Fibroblast of villous mesenchyme (primary cell): ENCODE measurements around the gene CCR7. TPM values are rescaled to one million over a fixed set of nuclear protein-coding genes. Genes with fewer than 3 reads are reported as not detected.
A peak's percentile ranks its signal among the peaks of the same experiment; 100 is the strongest.

Source experiments
- DNase-seq: peaks from one replicate; pipeline ENCODE4 v3.0.0-alpha.2; 2010; ENCODE audit warnings: low read depth
- H3K4me3 ChIP-seq: 2 replicates; pipeline ENCODE4 v1.5.1; 2011; ENCODE audit warnings: low read depth, mild to moderate bottlenecking, low read length
- CTCF ChIP-seq: IDR thresholded peaks from 2 replicates; pipeline ENCODE4 v1.5.1; 2012; ENCODE audit warnings: low read depth, mild to moderate bottlenecking, low read length; ENCODE audit not compliant: insufficient read depth
- total RNA-seq: library from RNA; depleted of rRNA; stranded (reverse); fragments of >200 nt; gene quantifications from 2 replicates; pipeline ENCODE4 v1.2.3, GENCODE V29; 2012

The CCR7 gene
- total RNA-seq, 1 donor, result not detected

- peak; percentile 42 for DNase-seq
- H3K4me3 ChIP-seq, result no peak overlapping the region
Measured at GRCh38 chr17:40556884-40557414, 8.3 kb downstream of the CCR7 start.

GRCh38 chr17:40556198-40556661 is 9.0 kb downstream of the CCR7 start:
- no peak overlapping the region for H3K4me3 ChIP-seq
- no peak for DNase-seq

More at GRCh38 chr17:40556884-40557414, 8.3 kb downstream of the CCR7 start:
- no peak for TF ChIP-seq CTCF

GRCh38 chr17:40555296-40556190 is 9.7 kb downstream of the CCR7 start:
- peak; percentile 20 for DNase-seq
- H3K4me3 ChIP-seq, result no peak overlapping the region
- TF ChIP-seq CTCF, result no peak

More at GRCh38 chr17:40556198-40556661, 9.0 kb downstream of the CCR7 start:
- TF ChIP-seq CTCF, result no peak

GRCh38 chr17:40554646-40555295 is 10.5 kb downstream of the CCR7 start:
- no peak for TF ChIP-seq CTCF
- H3K4me3 ChIP-seq, result no peak overlapping the region
- no peak for DNase-seq

- peak; percentile 82 for DNase-seq
- no peak for TF ChIP-seq CTCF
- no peak overlapping the region for H3K4me3 ChIP-seq
Measured at GRCh38 chr17:40553694-40554534, 11.4 kb downstream of the CCR7 start.
